ENCODE data around the gene PLAAT4.
"Not testable (repeated sequence)": the region's sequence is repeated elsewhere in the genome, so short reads cannot be mapped to it uniquely, and the experiment has no call there.

PLAAT4 gene

DNA sequence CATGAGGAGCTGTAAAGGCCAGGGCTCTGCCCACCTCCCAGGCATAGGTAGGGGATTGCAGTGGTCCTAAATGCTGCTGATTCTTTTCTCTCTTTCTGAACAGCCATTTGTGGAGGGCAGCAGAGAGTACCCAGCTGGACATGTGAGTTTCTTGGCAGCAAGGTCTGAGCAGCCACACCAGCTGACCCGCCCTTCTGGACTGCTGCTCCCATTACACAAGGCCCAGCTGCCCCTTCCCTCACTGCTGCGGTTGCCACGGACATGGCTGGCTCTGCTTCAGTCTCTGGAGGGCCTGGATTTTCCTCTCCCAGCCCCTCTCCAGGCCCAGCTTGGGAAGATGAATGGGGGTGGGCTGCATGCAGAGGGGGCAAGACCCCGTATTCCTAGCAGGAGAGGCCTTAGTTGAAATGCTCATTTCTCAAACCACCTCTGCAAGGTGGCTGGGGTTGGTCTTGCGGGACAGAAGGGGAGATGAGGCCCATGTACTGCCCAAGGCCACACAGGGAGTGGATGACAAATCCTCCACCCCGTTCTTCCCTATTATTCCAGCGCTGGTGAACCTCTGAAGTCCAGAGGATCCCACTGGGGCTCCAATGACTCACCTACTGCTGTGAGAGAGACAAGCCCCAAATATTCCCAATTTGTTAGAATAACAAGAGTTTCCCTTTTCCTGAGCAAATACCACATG lies 26.1 kb upstream of the PLAAT4 start:
- DNase-seq (ENCODE audit: low read depth in 3 of 3, low spot score in 1 of 3), result no peak

GRCh38 chr11:63511048-63511748 lies 25.4 kb upstream of the PLAAT4 start:
- no peak for DNase-seq (ENCODE audit: low read depth in 3 of 3, low spot score in 1 of 3)

- no peak for DNase-seq (ENCODE audit: low read depth in 3 of 3, low spot score in 1 of 3)
Measured at GRCh38 chr11:63512816-63513215, 23.8 kb upstream of the PLAAT4 start.

DNA sequence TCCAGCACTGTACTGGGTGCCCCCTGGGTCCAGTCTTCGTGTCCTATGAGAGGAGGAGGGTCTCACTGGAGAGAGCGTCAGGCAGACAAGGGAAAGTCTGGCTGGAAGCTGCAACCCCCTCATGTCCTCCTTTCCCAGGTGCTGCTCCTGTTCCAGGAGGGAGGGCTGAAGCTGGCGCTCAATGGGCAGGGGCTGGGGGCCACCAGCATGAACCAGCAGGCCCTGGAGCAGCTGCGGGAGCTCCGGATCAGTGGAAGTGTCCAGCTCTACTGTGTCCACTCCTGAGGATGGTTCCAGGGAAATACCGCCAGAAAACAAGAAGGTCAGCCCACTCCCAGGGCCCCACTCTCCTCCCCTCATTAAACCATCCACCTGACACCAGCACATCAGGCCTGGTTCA lies 20.5 kb upstream of the PLAAT4 start:
- no peak for DNase-seq (ENCODE audit: low read depth in 3 of 3, low spot score in 1 of 3)

DNA sequence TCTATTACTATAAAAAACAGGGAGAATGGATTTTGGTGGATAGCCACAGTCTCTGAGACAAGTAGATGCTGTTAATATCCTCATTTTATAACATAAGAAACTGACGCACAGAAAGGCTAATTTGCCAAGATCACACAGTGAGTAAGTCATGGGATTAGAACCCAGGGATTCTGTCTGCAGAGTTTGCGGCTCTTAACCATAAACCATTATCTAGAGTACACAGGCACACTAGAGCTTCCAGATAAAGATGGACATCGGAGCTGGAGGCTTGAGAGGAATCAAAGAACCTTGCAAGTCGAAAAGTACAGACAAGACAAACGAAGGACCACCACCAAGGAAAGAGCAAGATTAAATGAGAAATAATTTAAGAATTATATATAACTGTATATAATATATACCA lies 19.5 kb upstream of the PLAAT4 start:
- no peak for DNase-seq (ENCODE audit: low read depth in 3 of 3, low spot score in 1 of 3)

DNA sequence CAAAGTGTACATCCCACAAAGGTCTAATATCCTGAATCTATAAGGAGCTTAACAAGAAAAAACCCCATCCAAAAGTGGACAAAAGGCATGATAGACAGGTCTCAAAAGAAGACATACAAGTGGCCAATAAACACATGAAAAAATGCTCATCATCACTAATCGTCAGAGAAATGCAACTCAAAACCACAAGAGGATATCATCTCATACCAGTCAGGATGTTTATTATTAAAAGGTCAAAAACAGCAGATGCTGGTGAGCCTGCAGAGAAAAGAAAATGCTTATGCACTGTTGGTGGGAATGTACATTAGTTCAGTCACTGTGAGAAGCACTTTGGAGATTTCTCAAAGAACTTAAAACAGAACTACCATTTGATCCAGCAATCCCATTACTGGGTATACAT lies 18.1 kb upstream of the PLAAT4 start:
- DNase-seq (ENCODE audit: low read depth in 3 of 3, low spot score in 1 of 3), result no peak

DNA sequence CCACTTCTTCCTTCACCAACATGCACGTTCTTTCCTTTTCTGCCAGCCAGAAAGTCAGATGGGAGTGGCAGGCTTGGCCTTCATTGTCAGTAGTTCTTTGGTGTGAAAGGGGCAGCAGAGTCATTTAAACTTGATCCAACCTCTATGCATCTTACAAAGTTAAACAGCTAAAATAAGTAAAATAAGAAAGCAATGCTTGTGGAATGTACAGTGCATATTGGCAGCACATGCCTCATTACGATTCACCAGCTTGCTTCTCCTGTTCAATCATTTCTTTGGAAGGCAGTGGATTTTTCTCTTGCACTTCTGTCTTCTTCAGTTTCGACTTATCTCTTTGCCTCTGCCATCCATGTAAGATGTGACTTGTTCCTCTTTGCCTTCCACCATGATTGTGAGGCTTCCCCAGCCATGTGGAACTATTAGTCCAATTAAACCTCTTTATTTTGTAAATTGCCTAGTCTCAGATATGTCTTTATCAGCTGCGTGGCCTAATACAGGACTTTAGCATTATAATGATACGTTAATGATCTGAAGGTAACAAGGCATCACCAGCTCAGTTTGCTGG lies 15.9 kb upstream of the PLAAT4 start:
- DNase-seq (ENCODE audit: low read depth in 3 of 3, low spot score in 1 of 3), result no peak

- DNase-seq (ENCODE audit: low read depth in 3 of 3, low spot score in 1 of 3), result no peak
Measured at GRCh38 chr11:63521896-63522295, 14.7 kb upstream of the PLAAT4 start.

- no peak for DNase-seq (ENCODE audit: low read depth in 3 of 3, low spot score in 1 of 3)
Measured at GRCh38 chr11:63523151-63523550, 13.5 kb upstream of the PLAAT4 start.

DNA sequence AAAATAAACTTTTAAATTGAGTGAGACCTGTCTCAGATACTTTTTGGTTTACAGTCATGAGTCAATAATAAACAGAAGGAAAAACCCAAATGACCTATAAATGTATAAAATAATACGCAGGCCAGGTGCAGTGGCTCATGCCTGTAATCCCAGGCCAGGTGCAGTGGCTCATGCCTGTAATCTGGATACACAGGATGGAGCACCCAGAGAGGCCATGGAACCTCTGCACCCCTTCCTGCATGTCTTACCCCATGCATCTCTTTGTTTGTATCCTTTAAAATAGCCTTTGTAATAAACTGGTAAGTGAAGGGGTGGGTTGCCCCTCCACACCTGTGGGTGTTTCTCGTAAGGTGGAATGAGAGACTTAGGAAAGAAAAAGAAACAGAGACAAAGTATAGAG lies 8.9 kb upstream of the PLAAT4 start:
- no peak for DNase-seq (ENCODE audit: low read depth in 3 of 3, low spot score in 1 of 3)

- DNase-seq (ENCODE audit: low read depth in 3 of 3, low spot score in 1 of 3), result not testable (repeated sequence)
Measured at GRCh38 chr11:63528156-63528555, 8.5 kb upstream of the PLAAT4 start.

DNA sequence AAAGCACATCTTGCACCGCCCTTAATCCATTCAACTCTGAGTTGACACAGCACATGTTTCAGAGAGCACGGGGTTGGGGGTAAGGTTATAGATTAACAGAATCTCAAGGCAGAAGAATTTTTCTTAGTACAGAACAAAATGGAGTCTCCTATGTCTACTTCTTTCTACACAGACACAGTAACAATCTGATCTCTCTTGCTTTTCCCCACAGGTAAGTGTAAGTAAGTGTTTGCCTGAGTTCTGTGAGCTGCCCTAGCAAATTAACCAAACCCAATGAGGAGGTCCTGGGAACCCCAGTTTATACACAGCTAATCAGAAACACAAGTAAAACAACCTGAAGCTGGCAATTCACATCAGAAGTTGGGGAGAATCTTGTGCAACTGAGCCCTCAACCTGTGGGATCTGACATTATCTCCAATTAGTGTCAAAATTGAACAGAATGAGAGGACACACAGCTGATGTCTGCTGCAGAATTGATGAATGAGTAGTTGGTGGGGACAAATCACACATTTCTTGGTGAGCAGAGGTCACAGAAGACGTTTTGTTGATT lies 7.8 kb upstream of the PLAAT4 start:
- DNase-seq (ENCODE audit: low read depth in 3 of 3, low spot score in 1 of 3), result not testable (repeated sequence)

DNA sequence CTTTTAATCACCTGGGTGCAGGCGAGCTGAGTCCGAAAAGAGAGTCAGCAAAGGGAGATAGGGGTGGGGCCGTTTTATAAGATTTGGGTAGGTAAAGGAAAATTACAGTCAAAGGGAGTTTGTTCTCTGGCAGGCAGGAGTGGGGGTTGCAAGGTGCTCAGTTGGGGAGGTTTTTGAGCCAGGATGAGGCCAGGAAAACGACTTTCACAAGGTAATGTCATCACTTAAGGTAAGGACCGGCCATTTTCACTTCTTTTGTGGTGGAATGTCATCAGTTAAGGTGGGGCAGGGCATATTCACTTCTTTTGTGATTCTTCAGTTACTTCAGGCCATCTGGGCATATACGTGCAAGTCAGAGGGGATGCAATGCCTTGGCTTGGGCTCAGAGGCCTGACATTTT lies 7.2 kb upstream of the PLAAT4 start:
- DNase-seq (ENCODE audit: low read depth in 3 of 3, low spot score in 1 of 3), result not testable (repeated sequence)

DNA sequence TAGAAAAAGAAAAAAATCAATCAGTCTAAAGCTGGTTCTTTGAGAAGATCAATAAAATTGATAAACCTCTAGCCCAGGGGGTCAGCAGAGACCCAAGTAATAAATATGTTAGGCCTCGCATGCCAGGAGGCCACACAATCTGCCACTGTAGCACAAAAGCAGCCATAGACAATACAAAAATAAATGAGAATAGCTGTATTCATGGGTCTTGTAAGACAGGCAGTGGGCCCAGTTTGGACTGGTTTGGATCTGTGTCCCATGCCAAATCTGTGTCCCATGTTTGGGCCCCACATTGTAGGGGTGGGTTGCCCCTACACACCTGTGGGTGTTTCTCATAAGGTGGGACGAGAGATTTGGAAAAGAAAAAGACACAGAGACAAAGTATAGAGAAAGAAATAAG lies 6.6 kb upstream of the PLAAT4 start:
- DNase-seq (ENCODE audit: low read depth in 3 of 3, low spot score in 1 of 3), result no peak

GRCh38 chr11:63531074-63531792 lies 5.4 kb upstream of the PLAAT4 start:
- peak in 1 of 3 donors; percentile 29 for DNase-seq (ENCODE audit: low read depth in 3 of 3, low spot score in 1 of 3)

- no peak for DNase-seq (ENCODE audit: low read depth in 3 of 3, low spot score in 1 of 3)
Measured at GRCh38 chr11:63532117-63532516, 4.5 kb upstream of the PLAAT4 start.

DNA sequence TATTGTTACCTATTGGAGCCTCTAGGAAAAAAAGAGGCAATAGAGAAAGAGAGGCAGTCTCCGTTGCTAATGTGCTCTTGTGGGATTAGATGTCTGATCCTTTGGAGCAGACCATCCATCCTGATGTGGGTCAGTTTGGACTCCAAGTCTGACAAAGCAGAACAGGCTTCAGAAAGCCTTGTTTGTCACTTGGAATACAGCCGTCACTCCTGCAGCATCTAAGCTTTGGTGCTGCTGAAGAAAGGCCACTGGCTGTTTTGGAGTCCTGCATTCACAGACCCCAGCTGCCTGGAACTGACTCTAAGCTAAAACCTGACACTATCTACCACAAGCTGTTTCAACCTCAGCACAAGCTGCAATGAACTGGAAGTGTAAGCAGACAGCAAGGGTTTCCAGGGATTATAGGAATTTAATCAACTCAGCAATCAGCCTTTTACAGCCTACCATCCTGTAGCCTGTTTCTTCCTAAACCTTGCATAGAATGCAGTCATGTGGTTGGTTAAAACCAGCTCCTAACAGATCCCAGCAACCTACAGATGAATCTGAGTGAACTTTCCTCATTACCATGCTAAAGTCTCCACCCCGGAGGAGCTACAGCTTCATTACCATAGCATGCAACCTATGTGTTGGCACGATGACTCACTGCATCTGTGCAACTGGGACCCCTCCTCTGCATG lies 3.7 kb upstream of the PLAAT4 start:
- DNase-seq (ENCODE audit: low read depth in 3 of 3, low spot score in 1 of 3), result no peak

DNA sequence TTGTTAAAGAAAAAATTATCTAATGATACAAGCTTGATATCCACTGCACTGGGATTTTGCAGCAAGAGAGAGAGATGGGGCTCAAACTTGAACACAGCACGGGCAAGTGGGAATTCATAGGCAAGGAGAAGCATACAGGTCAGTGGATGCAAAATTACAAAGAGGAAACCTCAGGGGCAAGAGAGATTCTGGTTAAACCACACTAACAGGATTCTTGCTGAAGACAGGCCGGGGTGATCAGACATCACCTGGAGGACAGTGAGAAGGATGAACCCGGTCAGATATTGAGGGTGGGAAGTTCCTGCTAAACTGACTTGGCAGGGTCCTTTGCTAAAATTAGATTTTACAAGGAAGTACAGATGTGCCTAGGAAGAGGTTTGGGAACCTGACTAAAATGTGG lies 2.5 kb upstream of the PLAAT4 start:
- no peak for DNase-seq (ENCODE audit: low read depth in 3 of 3, low spot score in 1 of 3)

- DNase-seq (ENCODE audit: low read depth in 3 of 3, low spot score in 1 of 3), result no peak
Measured at GRCh38 chr11:63534895-63535461, 1.6 kb upstream of the PLAAT4 start.

GRCh38 chr11:63535734-63536133 lies 874 bp upstream of the PLAAT4 start:
- DNase-seq (ENCODE audit: low read depth in 3 of 3, low spot score in 1 of 3), result no peak
